HepG2 (cell line): ENCODE results near the gene CTXN1. TPM values are rescaled to one million over a fixed set of nuclear protein-coding genes. Genes with fewer than 3 reads are reported as not detected.

Experiments used
- ELF3 ChIP-seq: IDR thresholded peaks from 2 replicates; pipeline ENCODE4 v1.6.1; 2016; ENCODE audit warnings: missing genetic modification reagents, missing compliant biosample characterization
- GABPB1 ChIP-seq: IDR thresholded peaks from 2 replicates; pipeline ENCODE4 v1.6.1; 2016; ENCODE audit warnings: mild to moderate bottlenecking, missing genetic modification reagents, moderate library complexity, missing compliant biosample characterization
- KDM6A ChIP-seq: IDR thresholded peaks from 2 replicates; pipeline ENCODE4 v1.6.1; 2016; ENCODE audit warnings: low read depth
- MAFG ChIP-seq: sonication (generic); formaldehyde crosslinking; IDR thresholded peaks from 2 replicates; pipeline ENCODE4 v1.5.1; 2020; ENCODE audit warnings: mild to moderate bottlenecking, missing genetic modification reagents
- MXD4 ChIP-seq: IDR thresholded peaks from 2 replicates; pipeline ENCODE4 v1.6.1; 2016; ENCODE audit warnings: mild to moderate bottlenecking, missing biosample characterization, missing genetic modification reagents
- NCOR1 ChIP-seq: fragments of 200-600 bp; sonication (generic); IDR thresholded peaks from 2 replicates; pipeline ENCODE4 v1.7.0; 2017; ENCODE audit warnings: antibody characterized with exemption, low read length, borderline replicate concordance
- TBL1XR1 ChIP-seq: fragments of 150-350 bp; IDR thresholded peaks from 2 replicates; pipeline ENCODE4 v1.6.1; 2014; ENCODE audit warnings: borderline replicate concordance, low read length; ENCODE audit not compliant: partially characterized antibody
- TCF7 ChIP-seq: sonication (generic); IDR thresholded peaks from 2 replicates; pipeline ENCODE4 v1.6.1; 2016; ENCODE audit warnings: antibody characterized with exemption, low read depth
- TOE1 ChIP-seq: sonication (generic); formaldehyde crosslinking; IDR thresholded peaks from 2 replicates; pipeline ENCODE4 v1.4.0; 2020; ENCODE audit warnings: mild to moderate bottlenecking, missing genetic modification reagents
- YY1 ChIP-seq: IDR thresholded peaks from 2 replicates; pipeline ENCODE4 v1.6.1; 2011; ENCODE audit warnings: low read length, low read depth, moderate library complexity, mild to moderate bottlenecking; ENCODE audit not compliant: insufficient read depth, insufficient replicate concordance
- ZFP90 ChIP-seq: sonication (generic); formaldehyde crosslinking; IDR thresholded peaks from 2 replicates; pipeline ENCODE4 v1.8.0; 2022; ENCODE audit warnings: missing genetic modification reagents, mild to moderate bottlenecking, inconsistent platforms, borderline replicate concordance
- ZFYVE20 ChIP-seq: sonication (generic); formaldehyde crosslinking; IDR thresholded peaks from 2 replicates; pipeline ENCODE4 v1.8.0; 2023; ENCODE audit warnings: low read depth, mild to moderate bottlenecking, moderate library complexity, missing genetic modification reagents, borderline replicate concordance
- ZNF17 ChIP-seq: sonication (generic); formaldehyde crosslinking; IDR thresholded peaks from 2 replicates; pipeline ENCODE4 v1.5.0; 2020; ENCODE audit warnings: mild to moderate bottlenecking, missing genetic modification reagents
- ZNF235 ChIP-seq: sonication (generic); formaldehyde crosslinking; IDR thresholded peaks from 2 replicates; pipeline ENCODE4 v1.8.1; 2023; ENCODE audit warnings: mild to moderate bottlenecking, missing genetic modification reagents, borderline replicate concordance
- ZNF292 ChIP-seq: sonication (generic); formaldehyde crosslinking; IDR thresholded peaks from 2 replicates; pipeline ENCODE4 v1.8.1; 2022; ENCODE audit warnings: mild to moderate bottlenecking, low read depth, missing genetic modification reagents, borderline replicate concordance
- ZNF326 ChIP-seq: sonication (generic); formaldehyde crosslinking; IDR thresholded peaks from 2 replicates; pipeline ENCODE4 v1.4.0; 2020; ENCODE audit warnings: missing genetic modification reagents, borderline replicate concordance
- ZNF354B ChIP-seq: sonication (generic); formaldehyde crosslinking; IDR thresholded peaks from 2 replicates; pipeline ENCODE4 v1.8.0; 2022; ENCODE audit warnings: mild to moderate bottlenecking, missing genetic modification reagents
- ZNF607 ChIP-seq: sonication (generic); formaldehyde crosslinking; IDR thresholded peaks from 2 replicates; pipeline ENCODE4 v1.5.1; 2020; ENCODE audit warnings: missing genetic modification reagents, mild to moderate bottlenecking, borderline replicate concordance
- ZNF615 ChIP-seq: sonication (generic); formaldehyde crosslinking; IDR thresholded peaks from 2 replicates; pipeline ENCODE4 v1.5.0; 2020; ENCODE audit warnings: mild to moderate bottlenecking, missing genetic modification reagents, borderline replicate concordance
- ZNF660 ChIP-seq: sonication (generic); formaldehyde crosslinking; IDR thresholded peaks from 2 replicates; pipeline ENCODE4 v1.5.1; 2020; ENCODE audit warnings: mild to moderate bottlenecking, low read depth, missing genetic modification reagents, borderline replicate concordance
- ZNF678 ChIP-seq: sonication (generic); formaldehyde crosslinking; IDR thresholded peaks from 2 replicates; pipeline ENCODE4 v1.4.0; 2020; ENCODE audit warnings: mild to moderate bottlenecking, missing genetic modification reagents
- polyA plus RNA-seq, 8 experiments: library from polyadenylated mRNA; depleted of rRNA in 3 of 8; stranded (reverse) in 7 of 8; unstranded in 1 of 8; fragments of >200 nt; fragmentation: Illumina TruSeq in 4 of 8; extraction: Trizol in 4 of 8; gene quantifications; 2 replicates each; pipeline versions ENCODE4 v1.2.1 to v1.2.3, GENCODE V29; 2011 to 2016; ENCODE audit warnings: low read depth in 4 of 8, missing spikeins in 1 of 8, mixed read lengths in 1 of 8; ENCODE audit not compliant: insufficient read depth in 1 of 8
- total RNA-seq, 5 experiments: library from RNA; depleted of rRNA; stranded (reverse); fragments of >200 nt; fragmentation: Illumina TruSeq; extraction: Trizol; gene quantifications; 2 replicates each; pipeline ENCODE4 v1.2.3, GENCODE V29; 2016; ENCODE audit warnings: low read depth in 1 of 5
- TF ChIP-seq, protein P1 (sequence below): IDR thresholded peaks from 2 replicates; pipeline ENCODE4 v1.6.1; 2016
- TF ChIP-seq, protein P2 (sequence below): sonication (generic); formaldehyde crosslinking; IDR thresholded peaks from 2 replicates; pipeline ENCODE4 v1.4.0; 2020; ENCODE audit warnings: missing genetic modification reagents, mild to moderate bottlenecking, borderline replicate concordance
- TF ChIP-seq, protein P3 (sequence below): sonication (generic); formaldehyde crosslinking; IDR thresholded peaks from 2 replicates; pipeline ENCODE4 v1.4.0; 2020; ENCODE audit warnings: missing genetic modification reagents

Gene CTXN1
- total and polyA plus RNA-seq, 2 of the 13 experiments (the other 11 are each of a cell fraction or from before 2014, with no cell fraction given) = 0.11 TPM; not detected in 1

DNA sequence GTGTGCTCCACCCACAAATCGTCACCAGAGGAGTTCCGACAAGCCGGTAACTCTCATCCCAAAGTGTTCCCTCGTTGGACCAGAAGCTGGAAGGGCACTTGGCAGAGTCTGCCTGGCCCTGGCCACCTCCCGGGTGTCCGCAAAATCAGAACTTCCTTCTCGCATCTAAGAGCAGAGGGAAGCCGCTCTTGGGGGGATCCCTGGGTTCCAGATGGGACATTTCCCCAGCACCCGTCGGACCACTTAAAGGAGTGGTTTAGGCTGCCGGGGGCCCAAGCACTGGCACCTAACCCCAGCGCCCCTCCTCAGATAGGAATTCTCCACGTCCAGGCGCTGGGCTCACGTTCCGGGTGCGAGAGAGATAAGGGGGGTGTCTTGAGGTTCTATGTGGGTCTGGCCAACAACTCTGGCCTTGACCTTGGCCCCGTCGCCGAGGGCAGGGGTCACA lies 23.1 kb downstream of the CTXN1 start (continued):
- TF ChIP-seq, protein P1, sequence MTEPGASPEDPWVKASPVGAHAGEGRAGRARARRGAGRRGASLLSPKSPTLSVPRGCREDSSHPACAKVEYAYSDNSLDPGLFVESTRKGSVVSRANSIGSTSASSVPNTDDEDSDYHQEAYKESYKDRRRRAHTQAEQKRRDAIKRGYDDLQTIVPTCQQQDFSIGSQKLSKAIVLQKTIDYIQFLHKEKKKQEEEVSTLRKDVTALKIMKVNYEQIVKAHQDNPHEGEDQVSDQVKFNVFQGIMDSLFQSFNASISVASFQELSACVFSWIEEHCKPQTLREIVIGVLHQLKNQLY (CRISPR knock-in tag) = no peak
- TF ChIP-seq ZNF17 (CRISPR knock-in tag) (no peak), ZNF678 (no peak), ZNF235 (CRISPR knock-in tag) (no peak), ZNF354B (CRISPR knock-in tag) (no peak), TBL1XR1 (peak; percentile 10), ZNF326 (CRISPR knock-in tag) (no peak; the same call in 1 of the 2 replicates), GABPB1 (CRISPR knock-in tag) (no peak), YY1 (no peak), MAFG (CRISPR knock-in tag) (no peak), ELF3 (CRISPR knock-in tag) (no peak), NCOR1 (peak; percentile 38; the same call in 1 of the 2 replicates), ZNF660 (CRISPR knock-in tag) (no peak), TCF7 (no peak), TOE1 (no peak), ZNF607 (CRISPR knock-in tag) (no peak), ZNF292 (no peak), MXD4 (CRISPR knock-in tag) (no peak), ZFYVE20 (CRISPR knock-in tag) (no peak), ZFP90 (CRISPR knock-in tag) (no peak), ZNF615 (CRISPR knock-in tag) (0 out of 2 replicates have a peak, but pooled peaks have one; percentile 82), KDM6A (CRISPR knock-in tag) (no peak)
- TF ChIP-seq, protein P2, sequence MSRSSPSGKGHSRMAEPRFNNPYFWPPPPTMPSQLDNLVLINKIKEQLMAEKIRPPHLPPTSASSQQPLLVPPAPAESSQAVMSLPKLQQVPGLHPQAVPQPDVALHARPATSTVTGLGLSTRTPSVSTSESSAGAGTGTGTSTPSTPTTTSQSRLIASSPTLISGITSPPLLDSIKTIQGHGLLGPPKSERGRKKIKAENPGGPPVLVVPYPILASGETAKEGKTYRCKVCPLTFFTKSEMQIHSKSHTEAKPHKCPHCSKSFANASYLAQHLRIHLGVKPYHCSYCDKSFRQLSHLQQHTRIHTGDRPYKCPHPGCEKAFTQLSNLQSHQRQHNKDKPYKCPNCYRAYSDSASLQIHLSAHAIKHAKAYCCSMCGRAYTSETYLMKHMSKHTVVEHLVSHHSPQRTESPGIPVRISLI (CRISPR knock-in tag) = no peak
- TF ChIP-seq, protein P3, sequence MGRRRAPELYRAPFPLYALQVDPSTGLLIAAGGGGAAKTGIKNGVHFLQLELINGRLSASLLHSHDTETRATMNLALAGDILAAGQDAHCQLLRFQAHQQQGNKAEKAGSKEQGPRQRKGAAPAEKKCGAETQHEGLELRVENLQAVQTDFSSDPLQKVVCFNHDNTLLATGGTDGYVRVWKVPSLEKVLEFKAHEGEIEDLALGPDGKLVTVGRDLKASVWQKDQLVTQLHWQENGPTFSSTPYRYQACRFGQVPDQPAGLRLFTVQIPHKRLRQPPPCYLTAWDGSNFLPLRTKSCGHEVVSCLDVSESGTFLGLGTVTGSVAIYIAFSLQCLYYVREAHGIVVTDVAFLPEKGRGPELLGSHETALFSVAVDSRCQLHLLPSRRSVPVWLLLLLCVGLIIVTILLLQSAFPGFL (CRISPR knock-in tag) = 0 out of 2 replicates have a peak, but pooled peaks have one; percentile 40
